Panc1 (cell line): ENCODE measurements around the gene POU3F2.

Experiments used
- TCF7L2 ChIP-seq: IDR thresholded peaks from 2 replicates; pipeline ENCODE4 v1.6.1; 2011; ENCODE audit warnings: mild to moderate bottlenecking, low read depth, low read length, inconsistent platforms
- TF ChIP-seq, protein P1 (sequence below): fragments of 450-650 bp; IDR thresholded peaks from 2 replicates; pipeline ENCODE4 v1.5.1; 2017; ENCODE audit warnings: mild to moderate bottlenecking
- TF ChIP-seq, protein P2 (sequence below), 2 experiments: IDR thresholded peaks; 2 replicates each; pipeline ENCODE4 v1.6.1; 2011 to 2012; ENCODE audit warnings: low read depth in 2 of 2, control low read depth in 1 of 2, low read length in 1 of 2, mild to moderate bottlenecking in 1 of 2, moderate library complexity in 1 of 2; ENCODE audit not compliant: insufficient read depth in 1 of 2

DNA sequence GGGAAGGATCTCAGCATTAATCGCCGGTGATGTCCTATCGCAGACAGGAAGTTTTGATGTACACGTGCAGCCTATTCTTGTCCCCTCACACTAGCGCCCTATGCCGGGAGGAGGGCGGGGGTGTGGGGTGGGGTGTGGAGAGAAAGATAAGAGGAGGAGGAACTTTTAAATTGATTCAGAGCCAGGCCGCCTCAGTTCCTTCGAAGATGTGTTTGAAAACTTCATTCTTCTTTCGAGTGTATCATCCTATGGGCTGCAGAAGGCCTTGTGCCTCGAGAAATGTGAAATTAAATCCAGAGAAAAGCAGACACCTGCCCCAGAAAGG lies 2.5 kb upstream of the POU3F2 start:
- TF ChIP-seq, protein P1, sequence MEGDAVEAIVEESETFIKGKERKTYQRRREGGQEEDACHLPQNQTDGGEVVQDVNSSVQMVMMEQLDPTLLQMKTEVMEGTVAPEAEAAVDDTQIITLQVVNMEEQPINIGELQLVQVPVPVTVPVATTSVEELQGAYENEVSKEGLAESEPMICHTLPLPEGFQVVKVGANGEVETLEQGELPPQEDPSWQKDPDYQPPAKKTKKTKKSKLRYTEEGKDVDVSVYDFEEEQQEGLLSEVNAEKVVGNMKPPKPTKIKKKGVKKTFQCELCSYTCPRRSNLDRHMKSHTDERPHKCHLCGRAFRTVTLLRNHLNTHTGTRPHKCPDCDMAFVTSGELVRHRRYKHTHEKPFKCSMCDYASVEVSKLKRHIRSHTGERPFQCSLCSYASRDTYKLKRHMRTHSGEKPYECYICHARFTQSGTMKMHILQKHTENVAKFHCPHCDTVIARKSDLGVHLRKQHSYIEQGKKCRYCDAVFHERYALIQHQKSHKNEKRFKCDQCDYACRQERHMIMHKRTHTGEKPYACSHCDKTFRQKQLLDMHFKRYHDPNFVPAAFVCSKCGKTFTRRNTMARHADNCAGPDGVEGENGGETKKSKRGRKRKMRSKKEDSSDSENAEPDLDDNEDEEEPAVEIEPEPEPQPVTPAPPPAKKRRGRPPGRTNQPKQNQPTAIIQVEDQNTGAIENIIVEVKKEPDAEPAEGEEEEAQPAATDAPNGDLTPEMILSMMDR: no peak
- TF ChIP-seq TCF7L2: no peak
- TF ChIP-seq, protein P2, sequence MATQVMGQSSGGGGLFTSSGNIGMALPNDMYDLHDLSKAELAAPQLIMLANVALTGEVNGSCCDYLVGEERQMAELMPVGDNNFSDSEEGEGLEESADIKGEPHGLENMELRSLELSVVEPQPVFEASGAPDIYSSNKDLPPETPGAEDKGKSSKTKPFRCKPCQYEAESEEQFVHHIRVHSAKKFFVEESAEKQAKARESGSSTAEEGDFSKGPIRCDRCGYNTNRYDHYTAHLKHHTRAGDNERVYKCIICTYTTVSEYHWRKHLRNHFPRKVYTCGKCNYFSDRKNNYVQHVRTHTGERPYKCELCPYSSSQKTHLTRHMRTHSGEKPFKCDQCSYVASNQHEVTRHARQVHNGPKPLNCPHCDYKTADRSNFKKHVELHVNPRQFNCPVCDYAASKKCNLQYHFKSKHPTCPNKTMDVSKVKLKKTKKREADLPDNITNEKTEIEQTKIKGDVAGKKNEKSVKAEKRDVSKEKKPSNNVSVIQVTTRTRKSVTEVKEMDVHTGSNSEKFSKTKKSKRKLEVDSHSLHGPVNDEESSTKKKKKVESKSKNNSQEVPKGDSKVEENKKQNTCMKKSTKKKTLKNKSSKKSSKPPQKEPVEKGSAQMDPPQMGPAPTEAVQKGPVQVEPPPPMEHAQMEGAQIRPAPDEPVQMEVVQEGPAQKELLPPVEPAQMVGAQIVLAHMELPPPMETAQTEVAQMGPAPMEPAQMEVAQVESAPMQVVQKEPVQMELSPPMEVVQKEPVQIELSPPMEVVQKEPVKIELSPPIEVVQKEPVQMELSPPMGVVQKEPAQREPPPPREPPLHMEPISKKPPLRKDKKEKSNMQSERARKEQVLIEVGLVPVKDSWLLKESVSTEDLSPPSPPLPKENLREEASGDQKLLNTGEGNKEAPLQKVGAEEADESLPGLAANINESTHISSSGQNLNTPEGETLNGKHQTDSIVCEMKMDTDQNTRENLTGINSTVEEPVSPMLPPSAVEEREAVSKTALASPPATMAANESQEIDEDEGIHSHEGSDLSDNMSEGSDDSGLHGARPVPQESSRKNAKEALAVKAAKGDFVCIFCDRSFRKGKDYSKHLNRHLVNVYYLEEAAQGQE (IDR thresholded peaks at IDR 0.05; ENCODE audit: insufficient read depth in 1 of 2, low read depth in 2 of 2, low read length in 1 of 2): no peak
